ENCODE data around the gene CPSF3. TPM values are rescaled to one million over a fixed set of nuclear protein-coding genes. Genes with fewer than 3 reads are reported as not detected.

Gene CPSF3
- total RNA-seq, 6 donors from 2014 or later, result 11.3 to 41.0 (median 22.5) TPM

- H3K4me1 ChIP-seq, result no peaks in the 10 kb centered on the region
- H3K27me3 ChIP-seq, result no peaks in the 10 kb centered on the region
- peaks cover 10 to 88% (median 59%) of the 10 kb centered on the region in 4 donors for H3K36me3 ChIP-seq
- no peak overlapping the region for H3K4me3 ChIP-seq
- 93 to 96% methylated on average over 7 of the region's 7 CpGs for WGBS, 2 donors
- no peak for ATAC-seq (ENCODE audit: low FRiP score in 2 of 2)
- DNase-seq, result no peak
- TF ChIP-seq POLR2A (IDR thresholded peaks at IDR 0.05), result no peak
- TF ChIP-seq POLR2AphosphoS5 (IDR thresholded peaks at IDR 0.05), result no peak
- no peak for TF ChIP-seq CTCF (IDR thresholded peaks at IDR 0.05)
- TF ChIP-seq EP300 (IDR thresholded peaks at IDR 0.05), result no peak
- H3K27ac ChIP-seq, result no peak overlapping the region
- no peaks in the 10 kb centered on the region for H3K9me3 ChIP-seq
These were observed 21.6 kb downstream of the CPSF3 start for GRCh38 chr2:9445089-9445488.

GRCh38 chr2:9451231-9451630 is 27.8 kb downstream of the CPSF3 start:
- Histone ChIP-seq H3K9me3 (no peaks in the 10 kb centered on the region), H3K27ac (no peak overlapping the region), H3K4me3 (no peak overlapping the region), H3K27me3 (no peaks in the 10 kb centered on the region), H3K4me1 (no peaks in the 10 kb centered on the region), H3K36me3 (peaks cover 0 to 70% (median 38%) of the 10 kb centered on the region in 4 donors)
- TF ChIP-seq POLR2AphosphoS5 (IDR thresholded peaks at IDR 0.05) (no peak), EP300 (IDR thresholded peaks at IDR 0.05) (no peak), POLR2A (IDR thresholded peaks at IDR 0.05) (no peak), CTCF (IDR thresholded peaks at IDR 0.05) (no peak)
- WGBS, 2 donors, result 100% methylated on average over 1 of the region's 1 CpG
- no peak for ATAC-seq (ENCODE audit: low FRiP score in 2 of 2)
- no peak for DNase-seq

GRCh38 chr2:9460441-9461017 is 37.1 kb downstream of the CPSF3 start:
- Histone ChIP-seq H3K9me3 (no peaks in the 10 kb centered on the region), H3K4me1 (no peaks in the 10 kb centered on the region), H3K27me3 (no peaks in the 10 kb centered on the region), H3K4me3 (no peak overlapping the region), H3K27ac (no peak overlapping the region), H3K36me3 (peaks cover 0 to 65% (median 19%) of the 10 kb centered on the region in 4 donors)
- no peak for DNase-seq
- no peak for TF ChIP-seq CTCF (IDR thresholded peaks at IDR 0.05)
- TF ChIP-seq POLR2AphosphoS5 (IDR thresholded peaks at IDR 0.05), result no peak
- no peak for TF ChIP-seq POLR2A (IDR thresholded peaks at IDR 0.05)
- no peak for TF ChIP-seq EP300 (IDR thresholded peaks at IDR 0.05)
- 98% methylated on average over 3 of the region's 3 CpGs for WGBS, 2 donors
- ATAC-seq (ENCODE audit: low FRiP score in 2 of 2), result no peak

- peaks cover 0 to 64% (median 19%) of the 10 kb centered on the region in 4 donors for H3K36me3 ChIP-seq
These were observed 37.6 kb downstream of the CPSF3 start for GRCh38 chr2:9461079-9461478.

GRCh38 chr2:9462313-9462712 is 38.9 kb downstream of the CPSF3 start:
- no peaks in the 10 kb centered on the region for H3K4me1 ChIP-seq
- peaks cover 0 to 52% (median 16%) of the 10 kb centered on the region in 4 donors for H3K36me3 ChIP-seq
- TF ChIP-seq EP300 (IDR thresholded peaks at IDR 0.05), result no peak
- TF ChIP-seq POLR2A (IDR thresholded peaks at IDR 0.05), result no peak
- TF ChIP-seq CTCF (IDR thresholded peaks at IDR 0.05), result no peak
- TF ChIP-seq POLR2AphosphoS5 (IDR thresholded peaks at IDR 0.05), result no peak
- DNase-seq, result no peak
- no peaks in the 10 kb centered on the region for H3K9me3 ChIP-seq
- 89 to 96% methylated on average over 5 of the region's 5 CpGs for WGBS, 2 donors
- no peak for ATAC-seq (ENCODE audit: low FRiP score in 2 of 2)
- H3K27me3 ChIP-seq, result no peaks in the 10 kb centered on the region
- H3K4me3 ChIP-seq, result no peak overlapping the region
- H3K27ac ChIP-seq, result no peak overlapping the region

More at GRCh38 chr2:9461079-9461478, 37.6 kb downstream of the CPSF3 start:
- no peaks in the 10 kb centered on the region for H3K9me3 ChIP-seq
- H3K4me1 ChIP-seq, result no peaks in the 10 kb centered on the region
- no peak for TF ChIP-seq POLR2AphosphoS5 (IDR thresholded peaks at IDR 0.05)
- 92 to 93% methylated on average over 3 of the region's 3 CpGs for WGBS, 2 donors
- no peak overlapping the region for H3K27ac ChIP-seq
- H3K4me3 ChIP-seq, result no peak overlapping the region
- ATAC-seq (ENCODE audit: low FRiP score in 2 of 2) (no peak), DNase-seq (no peak)
- no peaks in the 10 kb centered on the region for H3K27me3 ChIP-seq
